ENCODE results near the gene GNG12. TPM values are rescaled to one million over a fixed set of nuclear protein-coding genes. Genes with fewer than 3 reads are reported as not detected.
A peak's percentile ranks its signal among the peaks of the same experiment; 100 is the strongest.

GNG12 gene
- total and polyA plus RNA-seq, 7 donors: 41.9 to 116 (median 47.8) TPM

GRCh38 chr1:67801903-67802302 lies 31.4 kb downstream of the GNG12 start:
- H3K36me3 ChIP-seq: no peaks in the 10 kb centered on the region
- peaks cover 0 to 12% (median 9%) of the 10 kb centered on the region in 4 donors for H3K4me1 ChIP-seq
- H3K9me3 ChIP-seq: no peaks in the 10 kb centered on the region
- intact Hi-C loops (cut with DNase I): no loop called here
- H3K27ac ChIP-seq: no peak overlapping the region
- DNase-seq: no peak
- no peak overlapping the region for H3K4me3 ChIP-seq
- no peak for TF ChIP-seq POLR2AphosphoS5 (IDR thresholded peaks at IDR 0.05)
- TF ChIP-seq CTCF (IDR thresholded peaks at IDR 0.05): no peak
- TF ChIP-seq EP300 (IDR thresholded peaks at IDR 0.05): no peak
- TF ChIP-seq POLR2A (IDR thresholded peaks at IDR 0.05): no peak
- H3K27me3 ChIP-seq: no peaks in the 10 kb centered on the region

- H3K4me1 ChIP-seq: peaks cover 0 to 53% (median 32%) of the 10 kb centered on the region in 4 donors
- intact Hi-C loops (cut with DNase I): no loop called here
Observed at GRCh38 chr1:67795179-67795912, 37.9 kb downstream of the GNG12 start.

GRCh38 chr1:67793562-67793961 lies 39.7 kb downstream of the GNG12 start:
- H3K4me1 ChIP-seq: peaks cover 0 to 61% (median 36%) of the 10 kb centered on the region in 4 donors
- no peak overlapping the region for H3K4me3 ChIP-seq
- no peak for TF ChIP-seq POLR2A (IDR thresholded peaks at IDR 0.05)
- TF ChIP-seq POLR2AphosphoS5 (IDR thresholded peaks at IDR 0.05): no peak
- intact Hi-C loops (cut with DNase I): no loop called here
- H3K27ac ChIP-seq: peak overlapping the region in 3 of 4 donors; percentile 6 to 77 (median 21)
- 75 to 83% methylated on average over 3 of the region's 3 CpGs for WGBS, 2 donors
- no peaks in the 10 kb centered on the region for H3K9me3 ChIP-seq
- no peaks in the 10 kb centered on the region for H3K36me3 ChIP-seq
- DNase-seq: no peak
- H3K27me3 ChIP-seq: no peaks in the 10 kb centered on the region

More at GRCh38 chr1:67795179-67795912, 37.9 kb downstream of the GNG12 start:
- Histone ChIP-seq H3K27me3 (no peaks in the 10 kb centered on the region), H3K36me3 (no peaks in the 10 kb centered on the region), H3K27ac (no peak overlapping the region), H3K9me3 (no peaks in the 10 kb centered on the region), H3K4me3 (no peak overlapping the region)
- no peak for DNase-seq
- WGBS, 2 donors: 89 to 92% methylated on average over 8 of the region's 8 CpGs
- no peak for TF ChIP-seq POLR2AphosphoS5 (IDR thresholded peaks at IDR 0.05)

GRCh38 chr1:67792741-67793458 lies 40.4 kb downstream of the GNG12 start:
- Histone ChIP-seq H3K4me1 (peaks cover 0 to 68% (median 40%) of the 10 kb centered on the region in 4 donors), H3K27ac (peak overlapping the region in 3 of 4 donors; percentile 1 to 77 (median 53)), H3K27me3 (no peaks in the 10 kb centered on the region), H3K9me3 (no peaks in the 10 kb centered on the region), H3K4me3 (no peak overlapping the region), H3K36me3 (no peaks in the 10 kb centered on the region)
- WGBS, 2 donors: 73 to 87% methylated on average over 1 of the region's 1 CpG
- TF ChIP-seq EP300 (IDR thresholded peaks at IDR 0.05): no peak
- no peak for TF ChIP-seq POLR2AphosphoS5 (IDR thresholded peaks at IDR 0.05)
- no peak for TF ChIP-seq CTCF (IDR thresholded peaks at IDR 0.05)
- TF ChIP-seq POLR2A (IDR thresholded peaks at IDR 0.05): no peak
- DNase-seq: no peak
- intact Hi-C loops (cut with DNase I): no loop called here

GRCh38 chr1:67792103-67792502 lies 41.2 kb downstream of the GNG12 start:
- Histone ChIP-seq H3K4me1 (peaks cover 0 to 74% (median 40%) of the 10 kb centered on the region in 4 donors), H3K36me3 (no peaks in the 10 kb centered on the region), H3K27me3 (no peaks in the 10 kb centered on the region), H3K4me3 (no peak overlapping the region), H3K27ac (peak overlapping the region in 2 of 4 donors; percentile 53 to 77), H3K9me3 (no peaks in the 10 kb centered on the region)
- TF ChIP-seq EP300 (IDR thresholded peaks at IDR 0.05): no peak
- TF ChIP-seq CTCF (IDR thresholded peaks at IDR 0.05): no peak
- TF ChIP-seq POLR2A (IDR thresholded peaks at IDR 0.05): no peak
- no peak for TF ChIP-seq POLR2AphosphoS5 (IDR thresholded peaks at IDR 0.05)
- 83 to 88% methylated on average over 5 of the region's 5 CpGs for WGBS, 2 donors
- intact Hi-C loops (cut with DNase I): no loop called here
- DNase-seq: no peak
